ENCODE data around the gene FBXO40.
A peak's percentile ranks its signal among the peaks of the same experiment; 100 is the strongest.
"Not testable (repeated sequence)": the region's sequence is repeated elsewhere in the genome, so short reads cannot be mapped to it uniquely, and the experiment has no call there.

The FBXO40 gene

GRCh38 chr3:121584418-121584817 lies 8.8 kb upstream of the FBXO40 start:
- no peak overlapping the region for H3K4me2 ChIP-seq
- TF ChIP-seq, protein P1, sequence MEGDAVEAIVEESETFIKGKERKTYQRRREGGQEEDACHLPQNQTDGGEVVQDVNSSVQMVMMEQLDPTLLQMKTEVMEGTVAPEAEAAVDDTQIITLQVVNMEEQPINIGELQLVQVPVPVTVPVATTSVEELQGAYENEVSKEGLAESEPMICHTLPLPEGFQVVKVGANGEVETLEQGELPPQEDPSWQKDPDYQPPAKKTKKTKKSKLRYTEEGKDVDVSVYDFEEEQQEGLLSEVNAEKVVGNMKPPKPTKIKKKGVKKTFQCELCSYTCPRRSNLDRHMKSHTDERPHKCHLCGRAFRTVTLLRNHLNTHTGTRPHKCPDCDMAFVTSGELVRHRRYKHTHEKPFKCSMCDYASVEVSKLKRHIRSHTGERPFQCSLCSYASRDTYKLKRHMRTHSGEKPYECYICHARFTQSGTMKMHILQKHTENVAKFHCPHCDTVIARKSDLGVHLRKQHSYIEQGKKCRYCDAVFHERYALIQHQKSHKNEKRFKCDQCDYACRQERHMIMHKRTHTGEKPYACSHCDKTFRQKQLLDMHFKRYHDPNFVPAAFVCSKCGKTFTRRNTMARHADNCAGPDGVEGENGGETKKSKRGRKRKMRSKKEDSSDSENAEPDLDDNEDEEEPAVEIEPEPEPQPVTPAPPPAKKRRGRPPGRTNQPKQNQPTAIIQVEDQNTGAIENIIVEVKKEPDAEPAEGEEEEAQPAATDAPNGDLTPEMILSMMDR (conservative IDR thresholded peaks at IDR 0.05; ENCODE audit: low read depth, low read length), result no peak
- no peaks in the 10 kb centered on the region for H4K20me1 ChIP-seq (ENCODE audit: insufficient read depth)
- H3K4me3 ChIP-seq (IDR thresholded peaks at IDR 0.05; ENCODE audit: insufficient read depth, low read depth, low read length), result no peak overlapping the region
- H3K79me2 ChIP-seq (ENCODE audit: insufficient read depth, low read depth), result no peaks in the 10 kb centered on the region
- H3K4me1 ChIP-seq (ENCODE audit: low read depth, poor library complexity, severe bottlenecking), result no peaks in the 10 kb centered on the region
- no peaks in the 10 kb centered on the region for H3K36me3 ChIP-seq (ENCODE audit: insufficient read depth)
- H2AFZ ChIP-seq (ENCODE audit: low read depth), result no peak overlapping the region
- H3K27ac ChIP-seq, result no peak overlapping the region
- H3K9ac ChIP-seq, result no peak overlapping the region
- H3K27me3 ChIP-seq (ENCODE audit: insufficient read depth, low read depth), result no peaks in the 10 kb centered on the region

- not testable (repeated sequence) for H3K27me3 ChIP-seq (ENCODE audit: insufficient read depth, low read depth); H3K36me3 ChIP-seq (ENCODE audit: insufficient read depth); H4K20me1 ChIP-seq (ENCODE audit: insufficient read depth); H3K4me3 ChIP-seq (IDR thresholded peaks at IDR 0.05; ENCODE audit: insufficient read depth, low read depth, low read length); H3K79me2 ChIP-seq (ENCODE audit: insufficient read depth, low read depth)
- H3K4me2 ChIP-seq, result peak overlapping the region; percentile 77
- peaks cover 37% of the 10 kb centered on the region for H3K4me1 ChIP-seq (ENCODE audit: low read depth, poor library complexity, severe bottlenecking)
- H3K9ac ChIP-seq, result peak overlapping the region; percentile 45; the same call in 1 of the 2 replicates
- H3K27ac ChIP-seq, result peak overlapping the region; percentile 62
- peak overlapping the region; percentile 72 for H2AFZ ChIP-seq (ENCODE audit: low read depth)
Measured at GRCh38 chr3:121593806-121594205, 627 bp downstream of the FBXO40 start.

DNA sequence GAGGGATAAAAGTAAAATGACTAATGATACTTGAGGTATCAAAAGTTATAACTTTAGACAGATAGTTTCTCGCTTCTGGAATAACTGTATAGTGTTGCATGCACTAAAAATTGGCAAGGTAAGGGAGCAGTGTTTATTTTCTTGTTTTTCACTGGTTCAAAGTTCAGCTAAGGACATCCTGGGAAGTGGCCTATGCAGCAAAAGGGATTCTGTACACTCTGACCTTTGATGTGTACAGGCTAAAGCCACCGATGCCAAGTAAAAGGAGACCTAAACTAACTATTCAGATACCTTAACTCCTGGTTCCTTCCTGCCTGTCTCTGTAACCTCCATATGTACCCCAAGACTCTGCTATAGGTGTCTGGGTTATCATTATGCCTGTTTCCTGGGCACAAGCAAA lies 1.7 kb downstream of the FBXO40 start:
- Histone ChIP-seq H2AFZ (ENCODE audit: low read depth) (no peak overlapping the region), H3K27ac (no peak overlapping the region), H3K4me2 (no peak overlapping the region), H3K27me3 (ENCODE audit: insufficient read depth, low read depth) (no peaks in the 10 kb centered on the region), H3K79me2 (ENCODE audit: insufficient read depth, low read depth) (no peaks in the 10 kb centered on the region), H4K20me1 (ENCODE audit: insufficient read depth) (no peaks in the 10 kb centered on the region), H3K4me1 (ENCODE audit: low read depth, poor library complexity, severe bottlenecking) (peaks cover 37% of the 10 kb centered on the region), H3K4me3 (IDR thresholded peaks at IDR 0.05; ENCODE audit: insufficient read depth, low read depth, low read length) (no peak overlapping the region), H3K9ac (no peak overlapping the region), H3K36me3 (ENCODE audit: insufficient read depth) (no peaks in the 10 kb centered on the region)
- TF ChIP-seq, protein P1 (conservative IDR thresholded peaks at IDR 0.05; ENCODE audit: low read depth, low read length), result no peak

GRCh38 chr3:121595765-121596406 lies 2.7 kb downstream of the FBXO40 start:
- H3K9ac ChIP-seq, result no peak overlapping the region
- no peaks in the 10 kb centered on the region for H3K36me3 ChIP-seq (ENCODE audit: insufficient read depth)
- H3K27me3 ChIP-seq (ENCODE audit: insufficient read depth, low read depth), result no peaks in the 10 kb centered on the region
- TF ChIP-seq, protein P1 (conservative IDR thresholded peaks at IDR 0.05; ENCODE audit: low read depth, low read length), result no peak
- H3K4me1 ChIP-seq (ENCODE audit: low read depth, poor library complexity, severe bottlenecking), result peaks cover 37% of the 10 kb centered on the region
- no peaks in the 10 kb centered on the region for H3K79me2 ChIP-seq (ENCODE audit: insufficient read depth, low read depth)
- no peak overlapping the region for H2AFZ ChIP-seq (ENCODE audit: low read depth)
- no peak overlapping the region for H3K4me2 ChIP-seq
- H3K27ac ChIP-seq, result no peak overlapping the region
- H3K4me3 ChIP-seq (IDR thresholded peaks at IDR 0.05; ENCODE audit: insufficient read depth, low read depth, low read length), result no peak overlapping the region
- no peaks in the 10 kb centered on the region for H4K20me1 ChIP-seq (ENCODE audit: insufficient read depth)

- TF ChIP-seq, protein P1 (conservative IDR thresholded peaks at IDR 0.05; ENCODE audit: low read depth, low read length), result no peak
- Histone ChIP-seq H3K4me2 (no peak overlapping the region), H2AFZ (ENCODE audit: low read depth) (no peak overlapping the region), H3K4me3 (IDR thresholded peaks at IDR 0.05; ENCODE audit: insufficient read depth, low read depth, low read length) (no peak overlapping the region), H3K36me3 (ENCODE audit: insufficient read depth) (no peaks in the 10 kb centered on the region), H3K4me1 (ENCODE audit: low read depth, poor library complexity, severe bottlenecking) (peaks cover 17% of the 10 kb centered on the region), H3K79me2 (ENCODE audit: insufficient read depth, low read depth) (no peaks in the 10 kb centered on the region), H4K20me1 (ENCODE audit: insufficient read depth) (no peaks in the 10 kb centered on the region), H3K27ac (no peak overlapping the region), H3K9ac (no peak overlapping the region), H3K27me3 (ENCODE audit: insufficient read depth, low read depth) (no peaks in the 10 kb centered on the region)
Measured at GRCh38 chr3:121598564-121598963, 5.4 kb downstream of the FBXO40 start.

DNA sequence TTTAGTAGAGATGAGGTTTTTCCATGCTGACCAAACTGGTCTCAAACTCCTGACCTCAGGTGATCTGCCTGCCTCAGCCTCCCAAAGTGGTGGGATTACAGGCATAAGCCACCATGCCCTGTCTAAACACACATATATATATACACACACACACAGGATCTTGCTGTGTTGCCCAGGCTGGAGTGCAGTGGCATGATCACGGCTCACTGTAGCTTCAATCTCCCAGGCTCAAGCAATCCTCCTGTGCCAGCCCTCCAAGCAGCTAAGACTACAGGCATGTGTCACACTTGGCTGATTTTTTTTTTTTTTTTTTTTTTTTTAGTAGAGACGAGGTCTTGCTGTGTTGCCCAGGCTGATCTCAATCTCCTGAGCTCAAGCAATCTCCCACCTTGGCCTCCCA lies 6.7 kb downstream of the FBXO40 start:
- not testable (repeated sequence) for H3K27me3 ChIP-seq (ENCODE audit: insufficient read depth, low read depth); H3K36me3 ChIP-seq (ENCODE audit: insufficient read depth); H3K4me3 ChIP-seq (IDR thresholded peaks at IDR 0.05; ENCODE audit: insufficient read depth, low read depth, low read length); H3K4me2 ChIP-seq; H3K79me2 ChIP-seq (ENCODE audit: insufficient read depth, low read depth); H3K9ac ChIP-seq; H2AFZ ChIP-seq (ENCODE audit: low read depth); H3K27ac ChIP-seq; H3K4me1 ChIP-seq (ENCODE audit: low read depth, poor library complexity, severe bottlenecking); H4K20me1 ChIP-seq (ENCODE audit: insufficient read depth)

Data from KMS-11 (cell line).